K562 (cell line): Measurements from ENCODE around the gene ARL4D. TPM values are rescaled to one million over a fixed set of nuclear protein-coding genes. Genes with fewer than 3 reads are reported as not detected.

Experiments
- ATF1 ChIP-seq, 2 experiments: fragments of 450-650 bp in 1 of 2; IDR thresholded peaks; 2 replicates each; pipeline ENCODE4 v1.6.1; 2016; ENCODE audit warnings: missing compliant biosample characterization in 1 of 2, missing genetic modification characterization in 1 of 2
- BHLHE40 ChIP-seq: IDR thresholded peaks from 2 replicates; pipeline ENCODE4 v1.6.1; 2011; ENCODE audit warnings: low read length, improper control_type of control experiment
- GATA2 ChIP-seq: sonication (generic); formaldehyde crosslinking; IDR thresholded peaks from 2 replicates; pipeline ENCODE4 v1.4.0; 2020; ENCODE audit warnings: mild to moderate bottlenecking, missing genetic modification reagents
- KDM4B ChIP-seq, 2 experiments: fragments of 450-650 bp in 1 of 2; sonication (generic) in 1 of 2; IDR thresholded peaks; 2 replicates each; pipeline ENCODE4 v1.6.1; 2016 to 2017; ENCODE audit warnings: borderline replicate concordance in 2 of 2, antibody characterized with exemption in 1 of 2, low read depth in 1 of 2, mild to moderate bottlenecking in 1 of 2
- MCM3 ChIP-seq: fragments of 450-650 bp; IDR thresholded peaks from 2 replicates; pipeline ENCODE4 v1.6.1; 2016
- PRDM10 ChIP-seq: fragments of 450-650 bp; IDR thresholded peaks from 2 replicates; pipeline ENCODE4 v1.6.1; 2018; ENCODE audit not compliant: partially characterized antibody
- ZBTB7A ChIP-seq: IDR thresholded peaks from 2 replicates; pipeline ENCODE4 v1.6.1; 2011; ENCODE audit warnings: low read depth, mild to moderate bottlenecking, low read length, moderate library complexity, borderline replicate concordance; ENCODE audit not compliant: control insufficient read depth
- ZNF12 ChIP-seq: sonication (generic); formaldehyde crosslinking; IDR thresholded peaks from 2 replicates; pipeline ENCODE4 v1.4.0; 2020; ENCODE audit warnings: mild to moderate bottlenecking, missing genetic modification reagents
- ZNF146 ChIP-seq: IDR thresholded peaks from one replicate; pipeline ENCODE4 v1.6.1; 2018; ENCODE audit warnings: missing compliant biosample characterization; ENCODE audit not compliant: unreplicated experiment
- ZNF609 ChIP-seq: sonication (generic); formaldehyde crosslinking; IDR thresholded peaks from 2 replicates; pipeline ENCODE4 v1.8.1; 2023; ENCODE audit warnings: missing genetic modification reagents, mild to moderate bottlenecking, borderline replicate concordance
- ZSCAN29 ChIP-seq: fragments of 450-650 bp; IDR thresholded peaks from 2 replicates; pipeline ENCODE4 v1.6.1; 2017
- polyA plus RNA-seq, 8 experiments: library from polyadenylated mRNA; depleted of rRNA in 4 of 8; stranded (reverse) in 5 of 8; unstranded in 3 of 8; fragments of >200 nt; fragmentation: Nextera tagmentation in 2 of 8; fragmentation: Illumina TruSeq in 1 of 8; extraction: Ambion mirVana in 2 of 8; extraction: Trizol in 1 of 8; gene quantifications; 2 replicates each; pipeline versions ENCODE4 v1.2.1 to v1.2.3, GENCODE V29; 2011 to 2014; ENCODE audit warnings: inconsistent platforms in 1 of 8, missing spikeins in 1 of 8
- total RNA-seq, 7 experiments: library from RNA; depleted of rRNA in 6 of 7; stranded (reverse); fragments of >200 nt in 6 of 7; fragmentation: Illumina TruSeq in 2 of 7; extraction: Trizol in 2 of 7; gene quantifications; 2 replicates each; pipeline versions ENCODE4 v1.2.1 to v1.2.3, GENCODE V29; 2011 to 2021; ENCODE audit warnings: low replicate concordance in 1 of 7
- TF ChIP-seq, protein P1 (sequence below): IDR thresholded peaks from 2 replicates; pipeline ENCODE4 v1.6.1; 2012; ENCODE audit warnings: low read depth, low read length, improper control_type of control experiment, borderline replicate concordance

ARL4D gene
- total and polyA plus RNA-seq, 9 of the 15 experiments (the other 6 are each of a cell fraction or from before 2014, with no cell fraction given): 0.07 to 0.53 (median 0.28) TPM; not detected in 1

DNA sequence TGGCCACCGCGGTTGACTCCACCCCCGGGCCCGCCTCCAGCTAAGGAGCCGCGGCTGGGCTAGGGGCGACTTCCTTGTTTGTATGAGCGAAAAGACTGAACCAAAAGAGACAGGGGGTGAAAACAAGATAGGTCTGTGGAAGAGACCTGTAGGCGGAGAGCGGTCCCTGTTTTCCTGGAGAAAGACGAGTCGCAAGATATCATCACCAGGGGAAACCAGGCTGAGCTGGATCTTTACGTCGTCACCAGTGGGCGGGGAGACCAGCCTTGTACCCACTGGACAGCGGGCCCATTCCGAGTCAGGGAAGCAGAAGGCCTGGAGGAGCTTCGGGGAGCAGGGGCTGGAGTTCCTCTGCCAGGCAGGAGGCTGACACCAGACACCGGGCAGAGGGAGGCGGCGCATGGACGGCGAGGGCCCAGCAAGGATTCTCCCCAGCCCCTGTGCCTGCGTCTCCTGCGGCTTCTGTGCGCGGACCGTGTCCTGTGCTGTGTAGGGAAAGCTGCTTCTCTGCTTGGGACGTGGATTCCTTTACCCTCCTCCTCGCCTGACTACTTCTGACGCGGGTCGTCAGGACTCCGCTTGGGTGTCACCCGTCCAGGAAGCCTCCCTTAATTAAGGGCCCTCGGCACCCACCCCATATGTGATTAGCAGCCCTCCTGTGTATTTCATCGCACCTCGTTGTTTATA, 10.3 kb upstream of the ARL4D start (continued):
- peak; percentile 99 for TF ChIP-seq PRDM10
- TF ChIP-seq KDM4B (IDR thresholded peaks at IDR 0.05; ENCODE audit: borderline replicate concordance in 2 of 2, low read depth in 1 of 2): peak in 1 of 2 experiments; percentile 55; a peak in 1 of 4 replicates
- 0 out of 2 replicates have a peak, but pooled peaks have one; percentile 18 for TF ChIP-seq ZNF609 (CRISPR knock-in tag)
- no peak for TF ChIP-seq ZBTB7A
- TF ChIP-seq ZNF146: no peak
- TF ChIP-seq GATA2: peak; percentile 78
- no peak for TF ChIP-seq ZSCAN29
- TF ChIP-seq, protein P1, sequence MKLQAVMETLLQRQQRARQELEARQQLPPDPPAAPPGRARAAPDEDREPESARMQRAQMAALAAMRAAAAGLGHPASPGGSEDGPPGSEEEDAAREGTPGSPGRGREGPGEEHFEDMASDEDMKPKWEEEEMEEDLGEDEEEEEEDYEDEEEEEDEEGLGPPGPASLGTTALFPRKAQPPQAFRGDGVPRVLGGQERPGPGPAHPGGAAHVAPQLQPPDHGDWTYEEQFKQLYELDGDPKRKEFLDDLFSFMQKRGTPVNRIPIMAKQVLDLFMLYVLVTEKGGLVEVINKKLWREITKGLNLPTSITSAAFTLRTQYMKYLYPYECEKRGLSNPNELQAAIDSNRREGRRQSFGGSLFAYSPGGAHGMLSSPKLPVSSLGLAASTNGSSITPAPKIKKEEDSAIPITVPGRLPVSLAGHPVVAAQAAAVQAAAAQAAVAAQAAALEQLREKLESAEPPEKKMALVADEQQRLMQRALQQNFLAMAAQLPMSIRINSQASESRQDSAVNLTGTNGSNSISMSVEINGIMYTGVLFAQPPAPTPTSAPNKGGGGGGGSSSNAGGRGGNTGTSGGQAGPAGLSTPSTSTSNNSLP: no peak
- TF ChIP-seq BHLHE40: peak; percentile 61
- TF ChIP-seq MCM3: no peak
- no peak for TF ChIP-seq ATF1 (CRISPR knock-in tag; IDR thresholded peaks at IDR 0.05)
- TF ChIP-seq ATF1 (tag; IDR thresholded peaks at IDR 0.05): peak; percentile 82
- TF ChIP-seq ZNF12 (CRISPR knock-in tag): no peak
